Activated naive CD8-positive, alpha-beta T cell treated with anti-CD3 and anti-CD28 coated beads, Interleukin-2, amount 50 U/mL, for 24 hours (primary cell): ENCODE results near the gene POF1B.
"Not testable (repeated sequence)": the region's sequence is repeated elsewhere in the genome, so short reads cannot be mapped to it uniquely, and the experiment has no call there.

Source experiments
- ATAC-seq: fragments of 150-1000 bp; cut with Tn5 transposase; one replicate; pipeline ENCODE4 v1.10.0; 2021
- DNase-seq: peaks from one replicate; pipeline ENCODE4 v3.0.0; 2021
- H3K27ac Mint-ChIP-seq: one replicate; pipeline ENCODE4 v1.8.0; 2021; ENCODE audit warnings: mild to moderate bottlenecking, mixed read lengths
- H3K27me3 Mint-ChIP-seq: one replicate; pipeline ENCODE4 v1.8.0; 2021; ENCODE audit warnings: mixed read lengths
- H3K36me3 Mint-ChIP-seq: one replicate; pipeline ENCODE4 v1.8.0; 2021; ENCODE audit warnings: low read depth, mixed read lengths
- H3K4me1 Mint-ChIP-seq: one replicate; pipeline ENCODE4 v1.8.0; 2021; ENCODE audit warnings: mixed read lengths
- H3K4me3 Mint-ChIP-seq: one replicate; pipeline ENCODE4 v1.8.0; 2021; ENCODE audit warnings: mild to moderate bottlenecking, moderate library complexity, mixed read lengths
- H3K9me3 Mint-ChIP-seq: one replicate; pipeline ENCODE4 v1.8.0; 2021; ENCODE audit warnings: mixed read lengths

Gene POF1B

GRCh38 chrX:85379174-85379907 is at the start of gene POF1B:
POF1B (minus strand) TSS chrX:85379665; CDS start chrX:85379454, 211 bp downstream.
- Mint-ChIP-seq H3K4me3 (no peak within 1 kb of the TSS), H3K27me3 (no peaks in the 10 kb centered on the region), H3K9me3 (no peaks in the 10 kb centered on the region), H3K36me3 (no peaks in the 10 kb centered on the region), H3K4me1 (no peaks in the 10 kb centered on the region), H3K27ac (no peak within 1 kb of the TSS)
- ATAC-seq: no peak
- DNase-seq: no peak

- no peak for DNase-seq
- no peaks in the 10 kb centered on the region for H3K27me3 Mint-ChIP-seq
- no peak overlapping the region for H3K4me3 Mint-ChIP-seq
- ATAC-seq: no peak
- H3K4me1 Mint-ChIP-seq: no peaks in the 10 kb centered on the region
- H3K9me3 Mint-ChIP-seq: no peaks in the 10 kb centered on the region
- no peak overlapping the region for H3K27ac Mint-ChIP-seq
- H3K36me3 Mint-ChIP-seq: peaks cover 2% of the 10 kb centered on the region
These were observed 49.6 kb upstream of the POF1B start for GRCh38 chrX:85429066-85429465.

- Mint-ChIP-seq H3K27me3 (no peaks in the 10 kb centered on the region), H3K36me3 (peaks cover 2% of the 10 kb centered on the region), H3K4me3 (no peak overlapping the region), H3K4me1 (no peaks in the 10 kb centered on the region), H3K27ac (no peak overlapping the region), H3K9me3 (peaks cover 9% of the 10 kb centered on the region)
- ATAC-seq: no peak
- no peak for DNase-seq
These were observed 39.8 kb upstream of the POF1B start for GRCh38 chrX:85419293-85419692.

- H3K27me3 Mint-ChIP-seq: no peaks in the 10 kb centered on the region
- no peak overlapping the region for H3K27ac Mint-ChIP-seq
- no peak for DNase-seq
- H3K36me3 Mint-ChIP-seq: no peaks in the 10 kb centered on the region
- H3K4me1 Mint-ChIP-seq: no peaks in the 10 kb centered on the region
- H3K9me3 Mint-ChIP-seq: no peaks in the 10 kb centered on the region
- ATAC-seq: no peak
- H3K4me3 Mint-ChIP-seq: no peak overlapping the region
These were observed 12.4 kb upstream of the POF1B start for GRCh38 chrX:85391878-85392238.

- H3K9me3 Mint-ChIP-seq: no peaks in the 10 kb centered on the region
- H3K4me3 Mint-ChIP-seq: no peak overlapping the region
- ATAC-seq (no peak), DNase-seq (no peak)
- no peaks in the 10 kb centered on the region for H3K4me1 Mint-ChIP-seq
- no peaks in the 10 kb centered on the region for H3K27me3 Mint-ChIP-seq
- H3K27ac Mint-ChIP-seq: no peak overlapping the region
- no peaks in the 10 kb centered on the region for H3K36me3 Mint-ChIP-seq
These were observed 11.9 kb upstream of the POF1B start for GRCh38 chrX:85391185-85391877.

- Mint-ChIP-seq H3K27ac (no peak overlapping the region), H3K4me3 (no peak overlapping the region), H3K4me1 (no peaks in the 10 kb centered on the region), H3K27me3 (no peaks in the 10 kb centered on the region), H3K36me3 (no peaks in the 10 kb centered on the region), H3K9me3 (no peaks in the 10 kb centered on the region)
- DNase-seq: no peak
- no peak for ATAC-seq
These were observed 2.1 kb upstream of the POF1B start for GRCh38 chrX:85381602-85382001.

- Mint-ChIP-seq H3K9me3 (no peaks in the 10 kb centered on the region), H3K4me3 (no peak overlapping the region), H3K36me3 (no peaks in the 10 kb centered on the region), H3K27ac (no peak overlapping the region), H3K4me1 (no peaks in the 10 kb centered on the region), H3K27me3 (no peaks in the 10 kb centered on the region)
- no peak for ATAC-seq
- no peak for DNase-seq
These were observed 1.0 kb downstream of the POF1B start for GRCh38 chrX:85378461-85378860.

GRCh38 chrX:85375333-85375738 is 4.1 kb downstream of the POF1B start:
- no peaks in the 10 kb centered on the region for H3K9me3 Mint-ChIP-seq
- ATAC-seq (no peak), DNase-seq (no peak)
- no peak overlapping the region for H3K27ac Mint-ChIP-seq
- H3K36me3 Mint-ChIP-seq: no peaks in the 10 kb centered on the region
- no peak overlapping the region for H3K4me3 Mint-ChIP-seq
- no peaks in the 10 kb centered on the region for H3K4me1 Mint-ChIP-seq
- H3K27me3 Mint-ChIP-seq: no peaks in the 10 kb centered on the region

- Mint-ChIP-seq H3K27me3 (no peaks in the 10 kb centered on the region), H3K27ac (no peak overlapping the region), H3K36me3 (no peaks in the 10 kb centered on the region), H3K9me3 (no peaks in the 10 kb centered on the region), H3K4me3 (no peak overlapping the region), H3K4me1 (no peaks in the 10 kb centered on the region)
- DNase-seq (no peak), ATAC-seq (no peak)
These were observed 14.0 kb downstream of the POF1B start for GRCh38 chrX:85365370-85365995.

- Mint-ChIP-seq H3K4me3 (no peak overlapping the region), H3K27me3 (no peaks in the 10 kb centered on the region), H3K4me1 (no peaks in the 10 kb centered on the region), H3K36me3 (no peaks in the 10 kb centered on the region), H3K9me3 (peaks cover 8% of the 10 kb centered on the region), H3K27ac (no peak overlapping the region)
- DNase-seq (no peak), ATAC-seq (no peak)
These were observed 20.4 kb downstream of the POF1B start for GRCh38 chrX:85359051-85359450.

- no peak for ATAC-seq
- Mint-ChIP-seq H3K9me3 (no peaks in the 10 kb centered on the region), H3K36me3 (no peaks in the 10 kb centered on the region), H3K4me3 (no peak overlapping the region), H3K27ac (no peak overlapping the region), H3K4me1 (no peaks in the 10 kb centered on the region), H3K27me3 (no peaks in the 10 kb centered on the region)
- DNase-seq: no peak
These were observed 33.9 kb downstream of the POF1B start for GRCh38 chrX:85345523-85345922.

- ATAC-seq: no peak
- Mint-ChIP-seq H3K9me3 (no peaks in the 10 kb centered on the region), H3K36me3 (no peaks in the 10 kb centered on the region), H3K27ac (no peak overlapping the region), H3K4me3 (no peak overlapping the region), H3K4me1 (no peaks in the 10 kb centered on the region), H3K27me3 (no peaks in the 10 kb centered on the region)
- DNase-seq: no peak
These were observed 52.5 kb downstream of the POF1B start for GRCh38 chrX:85327060-85327333.

- Mint-ChIP-seq H3K4me3 (no peak overlapping the region), H3K4me1 (no peaks in the 10 kb centered on the region), H3K27me3 (no peaks in the 10 kb centered on the region), H3K27ac (no peak overlapping the region), H3K9me3 (no peaks in the 10 kb centered on the region), H3K36me3 (no peaks in the 10 kb centered on the region)
- DNase-seq (no peak), ATAC-seq (no peak)
These were observed 53.0 kb downstream of the POF1B start for GRCh38 chrX:85326234-85327059.

GRCh38 chrX:85311348-85311747 is 68.1 kb downstream of the POF1B start:
- DNase-seq, H3K4me1 Mint-ChIP-seq, H3K27ac Mint-ChIP-seq, H3K27me3 Mint-ChIP-seq, H3K36me3 Mint-ChIP-seq, ATAC-seq, H3K4me3 Mint-ChIP-seq, H3K9me3 Mint-ChIP-seq: not testable (repeated sequence)

- DNase-seq (no peak), ATAC-seq (no peak)
- Mint-ChIP-seq H3K27me3 (no peaks in the 10 kb centered on the region), H3K36me3 (no peaks in the 10 kb centered on the region), H3K4me3 (no peak overlapping the region), H3K9me3 (no peaks in the 10 kb centered on the region), H3K27ac (no peak overlapping the region), H3K4me1 (no peaks in the 10 kb centered on the region)
These were observed 69.7 kb downstream of the POF1B start for GRCh38 chrX:85309717-85310116.
